ENCODE results near the gene CLIP2.
"Not testable (repeated sequence)": the region's sequence is repeated elsewhere in the genome, so short reads cannot be mapped to it uniquely, and the experiment has no call there.

The CLIP2 gene

GRCh38 chr7:74339648-74340047 lies 50.4 kb downstream of the CLIP2 start:
- H3K9me3 ChIP-seq (ENCODE audit: control insufficient read depth, low read length); H3K4me1 ChIP-seq (ENCODE audit: control insufficient read depth, insufficient read depth, low read length, poor library complexity, severe bottlenecking); H3K4me3 ChIP-seq (ENCODE audit: extremely low read depth, insufficient read depth, low read length, poor library complexity, severe bottlenecking); H3K27ac ChIP-seq (ENCODE audit: low read depth, low read length, severe bottlenecking): not testable (repeated sequence)
- 100% methylated on average over 1 of the region's 2 CpGs for WGBS, 2 experiments (ENCODE audit: insufficient coverage in 2 of 2)
- H3K36me3 ChIP-seq (ENCODE audit: control insufficient read depth, insufficient read depth, low read length), result peaks cover 33% of the 10 kb centered on the region

GRCh38 chr7:74343281-74344131 lies 54.3 kb downstream of the CLIP2 start:
- 83 to 94% methylated on average over 12 of the region's 14 CpGs for WGBS, 2 experiments (ENCODE audit: insufficient coverage in 2 of 2)
- H3K4me3 ChIP-seq (ENCODE audit: extremely low read depth, insufficient read depth, low read length, poor library complexity, severe bottlenecking), result no peak overlapping the region
- no peaks in the 10 kb centered on the region for H3K9me3 ChIP-seq (ENCODE audit: control insufficient read depth, low read length)
- H3K36me3 ChIP-seq (ENCODE audit: control insufficient read depth, insufficient read depth, low read length), result peaks cover 57% of the 10 kb centered on the region
- H3K27ac ChIP-seq (ENCODE audit: low read depth, low read length, severe bottlenecking), result no peak overlapping the region
- peaks cover 4% of the 10 kb centered on the region for H3K4me1 ChIP-seq (ENCODE audit: control insufficient read depth, insufficient read depth, low read length, poor library complexity, severe bottlenecking)

GRCh38 chr7:74344132-74344496 lies 54.9 kb downstream of the CLIP2 start:
- no peaks in the 10 kb centered on the region for H3K9me3 ChIP-seq (ENCODE audit: control insufficient read depth, low read length)
- peaks cover 53% of the 10 kb centered on the region for H3K36me3 ChIP-seq (ENCODE audit: control insufficient read depth, insufficient read depth, low read length)
- H3K4me1 ChIP-seq (ENCODE audit: control insufficient read depth, insufficient read depth, low read length, poor library complexity, severe bottlenecking), result peaks cover 4% of the 10 kb centered on the region
- H3K27ac ChIP-seq (ENCODE audit: low read depth, low read length, severe bottlenecking), result no peak overlapping the region
- H3K4me3 ChIP-seq (ENCODE audit: extremely low read depth, insufficient read depth, low read length, poor library complexity, severe bottlenecking), result no peak overlapping the region
- WGBS, 2 experiments (ENCODE audit: insufficient coverage in 2 of 2), result 92 to 100% methylated on average over 1 to 2 of the region's 2 CpGs

- Histone ChIP-seq H3K36me3 (ENCODE audit: control insufficient read depth, insufficient read depth, low read length) (peaks cover 52% of the 10 kb centered on the region), H3K4me1 (ENCODE audit: control insufficient read depth, insufficient read depth, low read length, poor library complexity, severe bottlenecking) (peaks cover 4% of the 10 kb centered on the region), H3K27ac (ENCODE audit: low read depth, low read length, severe bottlenecking) (no peak overlapping the region), H3K4me3 (ENCODE audit: extremely low read depth, insufficient read depth, low read length, poor library complexity, severe bottlenecking) (no peak overlapping the region), H3K9me3 (ENCODE audit: control insufficient read depth, low read length) (no peaks in the 10 kb centered on the region)
- 100% methylated on average over 1 of the region's 2 CpGs; no CpG with 5 or more reads in 1 of the 2 experiments for WGBS, 2 experiments (ENCODE audit: insufficient coverage in 2 of 2)
These were observed 55.6 kb downstream of the CLIP2 start for GRCh38 chr7:74344786-74345185.

GRCh38 chr7:74345970-74346369 lies 56.8 kb downstream of the CLIP2 start:
- Histone ChIP-seq H3K4me1 (ENCODE audit: control insufficient read depth, insufficient read depth, low read length, poor library complexity, severe bottlenecking) (peaks cover 4% of the 10 kb centered on the region), H3K27ac (ENCODE audit: low read depth, low read length, severe bottlenecking) (no peak overlapping the region), H3K4me3 (ENCODE audit: extremely low read depth, insufficient read depth, low read length, poor library complexity, severe bottlenecking) (no peak overlapping the region), H3K9me3 (ENCODE audit: control insufficient read depth, low read length) (no peaks in the 10 kb centered on the region), H3K36me3 (ENCODE audit: control insufficient read depth, insufficient read depth, low read length) (peaks cover 51% of the 10 kb centered on the region)
- WGBS, 2 experiments (ENCODE audit: insufficient coverage in 2 of 2), result 97 to 100% methylated on average over 2 of the region's 2 CpGs

GRCh38 chr7:74349621-74350020 lies 60.4 kb downstream of the CLIP2 start:
- peaks cover 67% of the 10 kb centered on the region for H3K36me3 ChIP-seq (ENCODE audit: control insufficient read depth, insufficient read depth, low read length)
- H3K27ac ChIP-seq (ENCODE audit: low read depth, low read length, severe bottlenecking), result no peak overlapping the region
- 93 to 94% methylated on average over 10 of the region's 10 CpGs for WGBS, 2 experiments (ENCODE audit: insufficient coverage in 2 of 2)

GRCh38 chr7:74350751-74351150 lies 61.5 kb downstream of the CLIP2 start:
- Histone ChIP-seq H3K4me1 (ENCODE audit: control insufficient read depth, insufficient read depth, low read length, poor library complexity, severe bottlenecking) (peaks cover 5% of the 10 kb centered on the region), H3K27ac (ENCODE audit: low read depth, low read length, severe bottlenecking) (no peak overlapping the region), H3K9me3 (ENCODE audit: control insufficient read depth, low read length) (peaks cover 3% of the 10 kb centered on the region), H3K36me3 (ENCODE audit: control insufficient read depth, insufficient read depth, low read length) (peaks cover 72% of the 10 kb centered on the region), H3K4me3 (ENCODE audit: extremely low read depth, insufficient read depth, low read length, poor library complexity, severe bottlenecking) (no peak overlapping the region)
- 89 to 100% methylated on average over 1 of the region's 1 CpG for WGBS, 2 experiments (ENCODE audit: insufficient coverage in 2 of 2)

More at GRCh38 chr7:74349621-74350020, 60.4 kb downstream of the CLIP2 start:
- Histone ChIP-seq H3K9me3 (ENCODE audit: control insufficient read depth, low read length) (no peaks in the 10 kb centered on the region), H3K4me1 (ENCODE audit: control insufficient read depth, insufficient read depth, low read length, poor library complexity, severe bottlenecking) (no peaks in the 10 kb centered on the region), H3K4me3 (ENCODE audit: extremely low read depth, insufficient read depth, low read length, poor library complexity, severe bottlenecking) (no peak overlapping the region)

- Histone ChIP-seq H3K27ac (ENCODE audit: low read depth, low read length, severe bottlenecking) (no peak overlapping the region), H3K9me3 (ENCODE audit: control insufficient read depth, low read length) (peaks cover 5% of the 10 kb centered on the region), H3K4me3 (ENCODE audit: extremely low read depth, insufficient read depth, low read length, poor library complexity, severe bottlenecking) (no peak overlapping the region), H3K36me3 (ENCODE audit: control insufficient read depth, insufficient read depth, low read length) (peaks cover 71% of the 10 kb centered on the region), H3K4me1 (ENCODE audit: control insufficient read depth, insufficient read depth, low read length, poor library complexity, severe bottlenecking) (peaks cover 13% of the 10 kb centered on the region)
- WGBS, 2 experiments (ENCODE audit: insufficient coverage in 2 of 2), result 94 to 95% methylated on average over 2 to 3 of the region's 3 CpGs
These were observed 62.6 kb downstream of the CLIP2 start for GRCh38 chr7:74351836-74352235.

- H3K36me3 ChIP-seq (ENCODE audit: control insufficient read depth, insufficient read depth, low read length), result peaks cover 63% of the 10 kb centered on the region
- peaks cover 13% of the 10 kb centered on the region for H3K4me1 ChIP-seq (ENCODE audit: control insufficient read depth, insufficient read depth, low read length, poor library complexity, severe bottlenecking)
- H3K4me3 ChIP-seq (ENCODE audit: extremely low read depth, insufficient read depth, low read length, poor library complexity, severe bottlenecking); H3K27ac ChIP-seq (ENCODE audit: low read depth, low read length, severe bottlenecking); H3K9me3 ChIP-seq (ENCODE audit: control insufficient read depth, low read length): not testable (repeated sequence)
- WGBS, 2 experiments (ENCODE audit: insufficient coverage in 2 of 2), result 100% methylated on average over 1 of the region's 4 CpGs; no CpG with 5 or more reads in 1 of the 2 experiments
These were observed 63.4 kb downstream of the CLIP2 start for GRCh38 chr7:74352551-74353138.

GRCh38 chr7:74354009-74354408 lies 64.8 kb downstream of the CLIP2 start:
- 96% methylated on average over 4 of the region's 6 CpGs; no CpG with 5 or more reads in 1 of the 2 experiments for WGBS, 2 experiments (ENCODE audit: insufficient coverage in 2 of 2)
- peaks cover 67% of the 10 kb centered on the region for H3K36me3 ChIP-seq (ENCODE audit: control insufficient read depth, insufficient read depth, low read length)

GRCh38 chr7:74355091-74355490 lies 65.9 kb downstream of the CLIP2 start:
- peaks cover 72% of the 10 kb centered on the region for H3K36me3 ChIP-seq (ENCODE audit: control insufficient read depth, insufficient read depth, low read length)
- WGBS, 2 experiments (ENCODE audit: insufficient coverage in 2 of 2), result 94 to 100% methylated on average over 3 to 4 of the region's 4 CpGs
- peaks cover 5% of the 10 kb centered on the region for H3K9me3 ChIP-seq (ENCODE audit: control insufficient read depth, low read length)
- peaks cover 13% of the 10 kb centered on the region for H3K4me1 ChIP-seq (ENCODE audit: control insufficient read depth, insufficient read depth, low read length, poor library complexity, severe bottlenecking)
- no peak overlapping the region for H3K4me3 ChIP-seq (ENCODE audit: extremely low read depth, insufficient read depth, low read length, poor library complexity, severe bottlenecking)
- no peak overlapping the region for H3K27ac ChIP-seq (ENCODE audit: low read depth, low read length, severe bottlenecking)

More at GRCh38 chr7:74354009-74354408, 64.8 kb downstream of the CLIP2 start:
- Histone ChIP-seq H3K27ac (ENCODE audit: low read depth, low read length, severe bottlenecking) (no peak overlapping the region), H3K4me1 (ENCODE audit: control insufficient read depth, insufficient read depth, low read length, poor library complexity, severe bottlenecking) (peaks cover 13% of the 10 kb centered on the region), H3K4me3 (ENCODE audit: extremely low read depth, insufficient read depth, low read length, poor library complexity, severe bottlenecking) (no peak overlapping the region), H3K9me3 (ENCODE audit: control insufficient read depth, low read length) (peaks cover 5% of the 10 kb centered on the region)

Measured in mesodermal cell (in vitro differentiated cells).